H1 (cell line): ENCODE measurements around the gene PRKAR1B. TPM values are rescaled to one million over a fixed set of nuclear protein-coding genes. Genes with fewer than 3 reads are reported as not detected.

ENCODE experiments used
- CTCF ChIA-PET: fragments of 300-600 bp; sonication (Branson Sonifier 250); formaldehyde crosslinking; loops from one replicate; lab custom pipeline; 2021; ENCODE audit not compliant: partially characterized antibody; lab: Charles Lee
- POLR2A ChIA-PET: fragments of 300-600 bp; sonication (Branson Sonifier 250); formaldehyde crosslinking; loops from one replicate; lab custom pipeline; 2021; ENCODE audit warnings: inconsistent platforms; ENCODE audit not compliant: partially characterized antibody; lab: Charles Lee
- DNase-seq, 2 experiments: peaks; one replicate each; pipeline versions ENCODE4 v3.0.0 to v3.0.0-alpha.2; 2010 to 2022; ENCODE audit warnings: low spot score in 2 of 2, low read depth in 1 of 2, mixed read lengths in 1 of 2
- FAIRE-seq: peaks from 2 replicates; lab custom pipeline; 2011; peaks lifted over from hg19 to GRCh38; lab: Jason Lieb, UNC
- H2AFZ ChIP-seq: 2 replicates; pipeline ENCODE4 v1.8.1; 2012; ENCODE audit warnings: low read length, inconsistent platforms
- H2AK5ac ChIP-seq: 2 replicates; pipeline ENCODE4 v1.6.1; 2013; ENCODE audit warnings: low read depth, low read length
- H2BK120ac ChIP-seq: replicated peaks from 2 replicates; pipeline ENCODE3; 2013; ENCODE audit warnings: low read depth, low read length, inconsistent platforms
- H2BK12ac ChIP-seq: 2 replicates; pipeline ENCODE4 v1.6.1; 2013; ENCODE audit warnings: low read depth, low read length
- H2BK15ac ChIP-seq: 2 replicates; pipeline ENCODE4 v1.6.1; 2013; ENCODE audit warnings: low read length
- H2BK20ac ChIP-seq: 2 replicates; pipeline ENCODE4 v1.6.1; 2013; ENCODE audit warnings: low read length
- H2BK5ac ChIP-seq: 2 replicates; pipeline ENCODE4 v1.6.1; 2013; ENCODE audit warnings: low read depth, low read length
- H3K14ac ChIP-seq: 2 replicates; pipeline ENCODE4 v1.6.1; 2013; ENCODE audit warnings: inconsistent platforms; ENCODE audit not compliant: insufficient read length
- H3K18ac ChIP-seq: 2 replicates; pipeline ENCODE4 v1.6.1; 2013; ENCODE audit warnings: low read length; ENCODE audit errors: extremely low read depth
- H3K23ac ChIP-seq: 2 replicates; pipeline ENCODE4 v1.6.1; 2013; ENCODE audit warnings: inconsistent platforms; ENCODE audit not compliant: insufficient read length
- H3K23me2 ChIP-seq: 2 replicates; pipeline ENCODE4 v1.6.1; 2013; ENCODE audit warnings: low read depth, low read length
- H3K27ac ChIP-seq: 2 replicates; pipeline ENCODE4 v1.6.1; 2011; ENCODE audit warnings: low read depth, low read length, inconsistent platforms
- H3K27me3 ChIP-seq, 4 experiments: replicated peaks in 1 of 4; 1 replicate in 1 of 4; 2 replicates in 3 of 4; pipeline versions ENCODE4 v1.6.1 to v1.8.1; 2011 to 2013; ENCODE audit warnings: low read length in 3 of 4, mild to moderate bottlenecking in 3 of 4, inconsistent platforms in 2 of 4, mixed read lengths in 2 of 4, moderate library complexity in 1 of 4; ENCODE audit not compliant: control insufficient read depth in 3 of 4, insufficient read depth in 3 of 4; ENCODE audit errors: extremely low read depth in 1 of 4
- H3K36me3 ChIP-seq, 4 experiments: 2 replicates each; pipeline versions ENCODE4 v1.6.1 to v1.8.1; 2011 to 2013; ENCODE audit warnings: mild to moderate bottlenecking in 4 of 4, low read length in 3 of 4, moderate library complexity in 2 of 4, control low read depth in 1 of 4, inconsistent platforms in 1 of 4; ENCODE audit not compliant: insufficient read depth in 4 of 4, control insufficient read depth in 2 of 4
- H3K4ac ChIP-seq: replicated peaks from 2 replicates; pipeline ENCODE3; 2013; ENCODE audit warnings: low read length, low read depth, mixed read lengths, inconsistent platforms; ENCODE audit not compliant: insufficient read length
- H3K4me1 ChIP-seq, 4 experiments: replicated peaks in 1 of 4; 1 replicate in 1 of 4; 2 replicates in 3 of 4; pipeline versions ENCODE4 v1.6.1 to v1.8.1; 2011 to 2013; ENCODE audit warnings: low read length in 3 of 4, inconsistent platforms in 2 of 4, mixed read lengths in 1 of 4; ENCODE audit not compliant: insufficient read depth in 4 of 4, control insufficient read depth in 3 of 4
- H3K4me2 ChIP-seq, 2 experiments: 2 replicates each; pipeline versions ENCODE4 v1.6.1 to v1.8.1; 2011 to 2013; ENCODE audit warnings: low read depth in 2 of 2, low read length in 2 of 2, control low read depth in 1 of 2, inconsistent platforms in 1 of 2, mild to moderate bottlenecking in 1 of 2; ENCODE audit not compliant: insufficient read depth in 1 of 2
- H3K4me3 ChIP-seq, 4 experiments: fragments of 200-600, 300-600 bp in 1 of 4; sonication (generic), shearing (Covaris generic), sonication (Bioruptor Twin) in 1 of 4; 2 replicates each; pipeline versions ENCODE4 v1.5.1 to v1.8.1; 2011 to 2016; ENCODE audit warnings: low read length in 4 of 4, low read depth in 3 of 4, control low read depth in 2 of 4, inconsistent platforms in 2 of 4, mild to moderate bottlenecking in 2 of 4, mixed read lengths in 1 of 4, moderate library complexity in 1 of 4; ENCODE audit not compliant: insufficient read depth in 2 of 4; ENCODE audit errors: extremely low read depth in 1 of 4
- H3K56ac ChIP-seq: replicated peaks from 2 replicates; pipeline ENCODE3; 2013; ENCODE audit warnings: low read depth, mild to moderate bottlenecking, mixed read lengths, low read length, inconsistent platforms; ENCODE audit not compliant: insufficient read length
- H3K79me1 ChIP-seq: 2 replicates; pipeline ENCODE4 v1.6.1; 2013; ENCODE audit warnings: low read depth, low read length, control low read depth
- H3K79me2 ChIP-seq, 2 experiments: 2 replicates each; pipeline versions ENCODE4 v1.6.1 to v1.8.1; 2012 to 2013; ENCODE audit warnings: low read length in 2 of 2, mild to moderate bottlenecking in 2 of 2, inconsistent platforms in 1 of 2; ENCODE audit not compliant: insufficient read depth in 2 of 2, control insufficient read depth in 1 of 2
- H3K9ac ChIP-seq, 4 experiments: replicated peaks in 1 of 4; 1 replicate in 1 of 4; 2 replicates in 3 of 4; pipeline versions ENCODE4 v1.6.1 to v1.8.1; 2011 to 2013; ENCODE audit warnings: low read depth in 3 of 4, low read length in 3 of 4, control low read depth in 2 of 4, mild to moderate bottlenecking in 2 of 4, moderate library complexity in 2 of 4, inconsistent platforms in 1 of 4; ENCODE audit errors: extremely low read depth in 1 of 4
- H3K9me3 ChIP-seq, 2 experiments: 2 replicates each; pipeline versions ENCODE4 v1.6.1 to v1.8.1; 2012 to 2013; ENCODE audit warnings: mild to moderate bottlenecking in 2 of 2, moderate library complexity in 2 of 2, control low read depth in 1 of 2, inconsistent platforms in 1 of 2, low read depth in 1 of 2, low read length in 1 of 2, mixed read lengths in 1 of 2; ENCODE audit not compliant: insufficient read depth in 2 of 2
- H4K20me1 ChIP-seq, 2 experiments: replicated peaks in 1 of 2; 2 replicates each; pipeline versions ENCODE3 to v1.8.1; 2011 to 2013; ENCODE audit warnings: inconsistent platforms in 2 of 2, low read length in 2 of 2, mild to moderate bottlenecking in 1 of 2; ENCODE audit not compliant: insufficient read depth in 2 of 2, control insufficient read depth in 1 of 2
- H4K5ac ChIP-seq: 2 replicates; pipeline ENCODE4 v1.6.1; 2013; ENCODE audit warnings: low read length, low read depth, mixed read lengths, inconsistent platforms; ENCODE audit not compliant: insufficient read length
- H4K8ac ChIP-seq: 2 replicates; pipeline ENCODE4 v1.8.0; 2013; ENCODE audit warnings: mild to moderate bottlenecking, moderate library complexity, low read length, inconsistent platforms; ENCODE audit not compliant: insufficient read depth; ENCODE audit errors: extremely low read depth
- H4K91ac ChIP-seq: replicated peaks from 2 replicates; pipeline ENCODE3; 2013; ENCODE audit warnings: low read length, mixed read lengths, inconsistent platforms; ENCODE audit not compliant: insufficient read length
- BCL11A ChIP-seq, 2 experiments: IDR thresholded peaks; one replicate each; pipeline ENCODE4 v1.6.1; 2011; ENCODE audit warnings: low read depth in 2 of 2, low read length in 2 of 2, mild to moderate bottlenecking in 2 of 2
- CBX8 ChIP-seq: fragments of 300-800, 300-1000 bp; sonication (generic); IDR thresholded peaks from 2 replicates; pipeline ENCODE4 v1.7.1; 2016; ENCODE audit warnings: low read depth, low read length, borderline replicate concordance
- CHD1 ChIP-seq: IDR thresholded peaks from 2 replicates; pipeline ENCODE4 v1.6.1; 2012; ENCODE audit warnings: low read depth, low read length, improper control_type of control experiment
- GABPA ChIP-seq: IDR thresholded peaks from 2 replicates; pipeline ENCODE4 v1.6.1; 2011; ENCODE audit warnings: mild to moderate bottlenecking, low read length, moderate library complexity, borderline replicate concordance; ENCODE audit not compliant: insufficient read depth
- KDM1A ChIP-seq: fragments of 200-600, 300-600 bp; sonication (generic); IDR thresholded peaks from 2 replicates; pipeline ENCODE4 v1.7.1; 2016; ENCODE audit warnings: mild to moderate bottlenecking, low read length, borderline replicate concordance
- PHF8 ChIP-seq: fragments of 200-600 bp; sonication (generic); conservative IDR thresholded peaks from 2 replicates; pipeline ENCODE4 v1.7.1; 2012; ENCODE audit warnings: low read depth, mild to moderate bottlenecking, inconsistent platforms, low read length, moderate library complexity
- POLR2A ChIP-seq, 2 experiments: IDR thresholded peaks; 1 replicate in 1 of 2; 2 replicates in 1 of 2; pipeline ENCODE4 v1.6.1; 2011; ENCODE audit warnings: low read depth in 2 of 2, low read length in 2 of 2, mild to moderate bottlenecking in 2 of 2; ENCODE audit errors: control extremely low read depth in 1 of 2
- RAD21 ChIP-seq, 2 experiments: IDR thresholded peaks in 1 of 2; conservative IDR thresholded peaks in 1 of 2; 2 replicates each; pipeline ENCODE4 v1.6.1; 2011; ENCODE audit warnings: low read depth in 2 of 2, low read length in 2 of 2, improper control_type of control experiment in 1 of 2, inconsistent platforms in 1 of 2, mild to moderate bottlenecking in 1 of 2, moderate library complexity in 1 of 2
- RXRA ChIP-seq: IDR thresholded peaks from 2 replicates; pipeline ENCODE4 v1.6.1; 2011; ENCODE audit warnings: low read depth, mild to moderate bottlenecking, low read length, moderate library complexity; ENCODE audit not compliant: insufficient read depth
- TCF12 ChIP-seq: IDR thresholded peaks from 2 replicates; pipeline ENCODE4 v1.6.1; 2011; ENCODE audit warnings: low read depth, mild to moderate bottlenecking, low read length
- YY1 ChIP-seq: IDR thresholded peaks from 2 replicates; pipeline ENCODE4 v1.6.1; 2011; ENCODE audit warnings: low read depth, mild to moderate bottlenecking, low read length
- ZNF274 ChIP-seq: IDR thresholded peaks from 2 replicates; pipeline ENCODE4 v1.7.0; 2012; ENCODE audit warnings: low read length, borderline replicate concordance; ENCODE audit errors: extremely low read depth
- whole genome bisulfite sequencing, 2 experiments: shearing (Covaris generic) in 1 of 2; methylation state at CpG; one replicate each; pipeline versions ENCODE4 v1.1.6 to v1.1.7; 2013 to 2015; ENCODE audit warnings: low lambda C conversion rate in 2 of 2, mixed read lengths in 2 of 2, inconsistent platforms in 1 of 2, low coverage in 1 of 2, missing lambda C conversion rate in 1 of 2; ENCODE audit not compliant: insufficient replicate concordance in 2 of 2, insufficient coverage in 1 of 2, insufficient read length in 1 of 2; ENCODE audit errors: extremely low coverage in 1 of 2, missing lambda C conversion rate in 1 of 2; 5-methylcytosine and 5-hydroxymethylcytosine counted together
- polyA plus RNA-seq, 7 experiments: library from polyadenylated mRNA; depleted of rRNA in 3 of 7; stranded (reverse) in 5 of 7; unstranded in 2 of 7; fragments of >200 nt in 5 of 7; fragments of 200-250 nt in 2 of 7; gene quantifications; 1 replicate in 5 of 7; 2 replicates in 1 of 7; 4 replicates in 1 of 7; pipeline versions ENCODE4 v1.2.1 to v1.2.3, GENCODE V29; 2011 to 2013; ENCODE audit warnings: missing spikeins in 2 of 7, mixed read lengths in 2 of 7
- total RNA-seq: library from RNA; stranded (reverse); fragmentation: NEBNext Ultra II Directional; extraction: Animal tissue kit (Norgen Biotek cat#: 25700); gene quantifications from 2 replicates; pipeline ENCODE4 v1.2.1, GENCODE V29; 2021
- TF ChIP-seq, protein P1 (sequence below): IDR thresholded peaks from 2 replicates; pipeline ENCODE4 v1.6.1; 2012; ENCODE audit warnings: inconsistent platforms

The PRKAR1B gene
- total and polyA plus RNA-seq, 2 of the 8 experiments (the other 6 are each of a cell fraction or from before 2014, with no cell fraction given), result 12.3 to 55.7 TPM

DNA sequence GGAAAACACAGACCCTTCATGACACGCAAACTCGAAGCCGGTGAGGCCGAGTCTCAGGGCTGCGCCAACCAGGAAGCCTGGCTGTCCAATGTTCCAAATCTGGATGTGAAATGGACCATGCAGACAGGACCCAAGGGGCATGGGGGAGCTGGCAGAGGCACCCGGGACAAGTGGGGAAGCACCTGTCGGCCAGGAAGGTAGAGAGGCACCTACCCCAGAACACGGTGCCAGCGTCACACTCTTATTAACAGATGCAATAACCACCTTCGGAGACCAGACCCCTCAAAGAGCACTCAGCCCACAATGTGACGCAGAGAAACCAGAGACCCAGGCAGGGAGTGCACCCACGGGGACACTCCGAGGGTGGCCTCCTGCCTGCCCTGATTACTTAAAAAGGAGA, 119.1 kb downstream of the PRKAR1B start:
- POLR2A ChIA-PET, result no interaction called here
- Histone ChIP-seq H4K8ac (no peak overlapping the region), H3K9me3 (no peaks in the 10 kb centered on the region), H2AFZ (no peak overlapping the region), H3K9ac (no peak overlapping the region), H3K4me2 (no peak overlapping the region), H3K27ac (no peak overlapping the region), H2BK20ac (no peak overlapping the region), H3K4me1 (no peaks in the 10 kb centered on the region; a peak in 3 of 7 replicates), H3K79me1 (peaks cover 3% of the 10 kb centered on the region; the same call in 1 of the 2 replicates), H2BK15ac (no peak overlapping the region), H2AK5ac (no peak overlapping the region), H4K91ac (no peak overlapping the region), H3K23ac (no peak overlapping the region), H2BK5ac (no peak overlapping the region), H3K4me3 (no peak overlapping the region), H2BK120ac (no peak overlapping the region), H2BK12ac (no peak overlapping the region), H4K5ac (no peak overlapping the region), H3K79me2 (peaks cover 0 to 5% of the 10 kb centered on the region in 2 experiments; a peak in 1 of 4 replicates), H3K27me3 (no peaks in the 10 kb centered on the region), H4K20me1 (peaks cover 0 to 3% of the 10 kb centered on the region in 2 experiments), H3K36me3 (peaks cover 0 to 12% (median 2%) of the 10 kb centered on the region in 4 experiments; a peak in 2 of 8 replicates), H3K56ac (no peak overlapping the region), H3K14ac (no peak overlapping the region), H3K18ac (no peak overlapping the region), H3K4ac (no peak overlapping the region), H3K23me2 (peaks cover 10% of the 10 kb centered on the region; the same call in 1 of the 2 replicates)
- FAIRE-seq (no peak), DNase-seq (no peak)
- TF ChIP-seq CHD1 (no peak), CBX8 (no peak), GABPA (no peak), RXRA (no peak), KDM1A (no peak), ZNF274 (no peak), TCF12 (no peak), YY1 (no peak), BCL11A (IDR thresholded peaks at IDR 0.05; ENCODE audit: low read depth in 2 of 2, low read length in 2 of 2) (no peak), PHF8 (no peak), RAD21 (IDR thresholded peaks at IDR 0.05 in 1 of 2, conservative IDR thresholded peaks at IDR 0.05 in 1 of 2; ENCODE audit: low read depth in 2 of 2, low read length in 2 of 2) (no peak), POLR2A (IDR thresholded peaks at IDR 0.05; ENCODE audit: control extremely low read depth in 1 of 2, low read depth in 2 of 2, low read length in 2 of 2) (no peak)
- TF ChIP-seq, protein P1, sequence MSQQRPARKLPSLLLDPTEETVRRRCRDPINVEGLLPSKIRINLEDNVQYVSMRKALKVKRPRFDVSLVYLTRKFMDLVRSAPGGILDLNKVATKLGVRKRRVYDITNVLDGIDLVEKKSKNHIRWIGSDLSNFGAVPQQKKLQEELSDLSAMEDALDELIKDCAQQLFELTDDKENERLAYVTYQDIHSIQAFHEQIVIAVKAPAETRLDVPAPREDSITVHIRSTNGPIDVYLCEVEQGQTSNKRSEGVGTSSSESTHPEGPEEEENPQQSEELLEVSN, result no peak
- 92% methylated on average over 13 of the region's 13 CpGs; no CpG with 5 or more reads in 1 of the 2 experiments for WGBS, 2 experiments
- CTCF ChIA-PET, result no interaction called here
